HFF-Myc (cell line): ENCODE results near the gene XRCC5.

Experiments
- DNase-seq: peaks from one replicate; pipeline ENCODE4 v3.0.0-alpha.2; 2011; ENCODE audit warnings: low read depth; ENCODE audit errors: extremely low read depth
- H3K4me3 ChIP-seq: replicated peaks from 2 replicates; pipeline ENCODE4 v1.5.1; 2011; ENCODE audit warnings: low read depth, mild to moderate bottlenecking, control low read depth, low read length
- CTCF ChIP-seq: IDR thresholded peaks from 2 replicates; pipeline ENCODE4 v1.5.1; 2012; ENCODE audit warnings: mild to moderate bottlenecking, low read depth, low read length, control low read depth; ENCODE audit errors: missing control alignments

The XRCC5 gene

GRCh38 chr2:216246766-216247165 lies 137.6 kb downstream of the XRCC5 start:
- no peak for TF ChIP-seq CTCF
- no peak overlapping the region for H3K4me3 ChIP-seq
- no peak for DNase-seq
